NCI-H1105 treated with DMSO at 0.1 percent for 48 hours (cell line): Measurements from ENCODE around the gene FXN.

Source experiments
- DNase-seq: peaks from one replicate; lab custom pipeline; 2025; lab: John Stamatoyannopoulos, UW

The FXN gene

DNA sequence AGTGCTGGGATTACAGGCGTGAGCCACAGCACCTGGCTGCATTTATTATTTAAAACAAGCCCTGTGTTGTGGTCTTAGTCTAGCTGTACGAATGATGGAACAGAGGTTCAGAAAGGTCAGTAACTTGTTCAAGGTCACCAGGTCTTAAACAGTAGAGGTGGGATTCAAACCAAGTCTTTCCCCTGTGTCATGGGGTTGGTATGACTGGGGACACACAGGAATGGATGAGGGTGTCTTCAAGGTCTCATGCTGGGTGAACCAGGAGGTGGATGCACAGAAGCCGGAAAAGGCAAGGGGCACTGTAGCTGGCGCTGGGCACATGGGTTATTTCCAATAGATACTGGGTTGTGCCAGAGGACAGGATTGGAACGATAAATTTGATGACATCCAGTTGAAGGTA lies 106.3 kb downstream of the FXN start:
- no peak for DNase-seq

DNA sequence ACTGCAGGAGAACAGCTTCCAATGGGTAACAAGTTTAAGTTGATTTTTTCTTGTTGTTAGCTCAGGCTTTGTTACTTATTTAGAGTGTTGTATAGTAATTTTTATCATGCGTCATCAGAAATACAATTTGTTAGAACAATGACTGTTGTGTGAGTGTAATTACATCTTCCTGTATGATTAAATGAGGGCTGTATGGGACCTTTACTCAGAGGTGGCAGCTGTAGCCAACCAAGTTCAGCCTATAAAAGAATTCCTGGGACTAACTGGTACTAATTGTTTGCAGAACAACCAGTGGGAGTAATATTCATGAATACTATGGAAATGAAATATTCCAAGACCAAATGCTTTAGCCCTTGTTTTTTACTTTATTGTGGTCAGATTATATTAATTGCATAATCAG lies 107.7 kb downstream of the FXN start:
- DNase-seq: no peak

DNA sequence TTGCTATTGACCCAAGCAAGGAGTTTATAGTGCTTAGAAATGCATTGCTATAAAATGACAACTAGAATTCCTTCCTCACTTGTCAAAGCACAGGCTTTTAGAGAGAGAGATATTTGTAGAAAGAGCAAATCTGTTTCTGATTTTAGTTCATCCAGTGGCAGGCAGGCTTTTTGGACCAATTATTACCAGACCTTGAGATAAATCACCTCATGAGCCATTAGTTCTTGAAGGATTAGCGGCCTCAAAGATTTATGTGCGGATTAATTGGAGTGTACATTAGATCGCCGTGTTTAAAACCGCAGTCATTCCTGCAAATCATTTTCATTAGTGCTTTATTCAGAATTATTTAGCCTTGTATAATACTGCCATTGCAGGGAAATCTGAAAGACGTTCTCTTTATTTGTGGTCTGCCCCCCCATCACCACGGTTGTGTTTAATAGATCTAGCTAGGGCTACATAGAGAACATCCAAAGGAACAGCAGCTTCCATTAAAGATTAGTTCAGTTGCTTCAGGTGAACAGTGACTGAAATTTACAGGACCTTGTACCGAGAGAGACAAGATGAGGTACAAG lies 109.7 kb downstream of the FXN start:
- no peak for DNase-seq

DNA sequence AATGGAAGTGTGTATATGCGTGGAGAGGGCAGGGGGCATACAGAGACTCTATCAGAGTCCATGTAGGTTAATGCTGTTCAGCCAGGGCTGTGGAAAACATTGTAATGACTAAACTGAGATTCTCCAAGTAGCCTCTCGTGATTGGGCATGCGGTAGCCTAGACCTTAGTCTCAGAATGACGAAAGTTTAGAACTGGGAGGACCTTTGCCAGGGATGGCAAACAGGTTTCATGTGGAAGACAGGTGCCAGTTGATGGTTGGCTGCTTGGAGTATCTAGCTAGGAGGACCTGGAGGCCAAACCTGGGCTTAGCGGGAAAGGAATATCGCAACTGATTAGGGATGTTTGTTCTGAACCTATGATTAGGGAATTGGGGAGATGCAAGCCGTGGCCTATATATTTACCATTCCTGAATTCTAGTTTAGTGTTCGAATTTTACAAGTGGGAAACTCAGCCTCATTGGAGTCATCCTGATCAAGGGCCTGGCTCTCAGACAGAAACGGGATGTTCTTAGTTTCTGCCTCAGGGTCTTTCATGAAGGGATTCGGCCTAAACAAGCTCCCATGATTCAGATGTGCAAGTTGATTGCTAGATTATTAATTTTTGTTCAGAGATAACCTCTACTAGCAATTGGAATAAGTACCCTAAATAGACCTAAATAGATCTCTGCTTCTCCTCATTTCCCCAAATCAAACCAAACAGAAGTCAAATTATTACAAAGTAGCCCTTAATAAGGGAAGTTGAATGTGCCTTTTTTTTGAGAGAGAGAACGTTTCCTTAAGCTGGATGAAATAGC lies 111.7 kb downstream of the FXN start:
- DNase-seq: no peak

DNA sequence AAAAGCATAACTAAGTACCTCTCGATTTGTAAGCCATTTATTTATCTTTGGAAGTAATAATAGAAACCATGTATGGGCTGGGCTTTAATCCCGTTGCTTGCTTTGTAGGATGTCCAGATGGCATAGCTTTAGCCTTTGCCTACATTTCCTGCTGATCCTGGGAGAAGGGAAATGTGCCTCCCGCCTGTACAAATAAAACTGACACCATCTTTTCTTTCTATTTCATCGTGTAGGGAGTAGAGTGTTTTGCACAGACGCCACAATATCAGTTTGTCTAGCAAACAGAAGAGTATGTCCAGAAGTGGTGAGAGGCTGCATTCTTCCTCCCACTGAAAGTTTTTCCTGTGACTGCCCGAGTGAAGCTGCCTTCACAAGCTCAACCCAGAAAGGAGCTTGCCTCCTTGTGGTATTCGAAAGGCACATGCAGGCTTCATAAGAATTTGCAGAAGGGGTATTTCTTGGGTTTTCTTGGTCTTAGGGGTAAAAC lies 113.8 kb downstream of the FXN start:
- no peak for DNase-seq
